ENCODE results near the gene MLST8. TPM values are rescaled to one million over a fixed set of nuclear protein-coding genes. Genes with fewer than 3 reads are reported as not detected.

Gene MLST8
- total RNA-seq, 3 donors from 2014 or later, result 25.5 to 30.9 (median 29.8) TPM

- Histone ChIP-seq H3K36me3 (ENCODE audit: low read depth) (no peaks in the 10 kb centered on the region), H3K4me3 (no peak overlapping the region), H3K4me1 (ENCODE audit: low read depth) (peaks cover 43% of the 10 kb centered on the region), H3K9me3 (no peaks in the 10 kb centered on the region)
- peak; percentile 77 to 90 (median 85) for DNase-seq
- peak; percentile 88 for ATAC-seq
- intact Hi-C loops (cut with DNase I, micrococcal nuclease), result no loop called here
- no peak for TF ChIP-seq CTCF (IDR thresholded peaks at IDR 0.05)
Observed at GRCh38 chr16:2163211-2163881, 41.9 kb upstream of the MLST8 start.

- DNase-seq (no peak), ATAC-seq (no peak)
- no peaks in the 10 kb centered on the region for H3K36me3 ChIP-seq (ENCODE audit: low read depth)
- TF ChIP-seq CTCF (IDR thresholded peaks at IDR 0.05), result no peak
- H3K9me3 ChIP-seq, result no peaks in the 10 kb centered on the region
- H3K4me3 ChIP-seq, result no peak overlapping the region
- intact Hi-C loops (cut with DNase I, micrococcal nuclease), result no loop called here
- peaks cover 20% of the 10 kb centered on the region for H3K4me1 ChIP-seq (ENCODE audit: low read depth)
Observed at GRCh38 chr16:2165861-2166260, 39.4 kb upstream of the MLST8 start.

GRCh38 chr16:2166263-2167067 lies 38.8 kb upstream of the MLST8 start:
- H3K36me3 ChIP-seq (ENCODE audit: low read depth), result no peaks in the 10 kb centered on the region
- H3K4me1 ChIP-seq (ENCODE audit: low read depth), result peaks cover 19% of the 10 kb centered on the region
- DNase-seq, result no peak
- no peak for TF ChIP-seq CTCF (IDR thresholded peaks at IDR 0.05)
- H3K9me3 ChIP-seq, result no peaks in the 10 kb centered on the region
- intact Hi-C loops (cut with DNase I, micrococcal nuclease), result no loop called here
- no peak for ATAC-seq
- H3K4me3 ChIP-seq, result no peak overlapping the region

GRCh38 chr16:2167068-2167638 lies 38.1 kb upstream of the MLST8 start:
- intact Hi-C loops (cut with DNase I, micrococcal nuclease), result no loop called here
- no peaks in the 10 kb centered on the region for H3K9me3 ChIP-seq
- TF ChIP-seq CTCF (IDR thresholded peaks at IDR 0.05), result no peak
- no peak overlapping the region for H3K4me3 ChIP-seq
- ATAC-seq (no peak), DNase-seq (no peak)
- H3K36me3 ChIP-seq (ENCODE audit: low read depth), result no peaks in the 10 kb centered on the region
- H3K4me1 ChIP-seq (ENCODE audit: low read depth), result peaks cover 17% of the 10 kb centered on the region

- ATAC-seq (no peak), DNase-seq (no peak)
- H3K9me3 ChIP-seq, result no peaks in the 10 kb centered on the region
- intact Hi-C loops (cut with DNase I, micrococcal nuclease), result no loop called here
- H3K36me3 ChIP-seq (ENCODE audit: low read depth), result no peaks in the 10 kb centered on the region
- H3K4me1 ChIP-seq (ENCODE audit: low read depth), result no peaks in the 10 kb centered on the region
- TF ChIP-seq CTCF (IDR thresholded peaks at IDR 0.05), result no peak
- no peak overlapping the region for H3K4me3 ChIP-seq
Observed at GRCh38 chr16:2170080-2170479, 35.2 kb upstream of the MLST8 start.

Measured in mucosa of descending colon (tissue), 3 donors.